ENCODE results near the gene VGLL2.

VGLL2 gene

GRCh38 chr6:117270055-117270842 is 4.9 kb downstream of the VGLL2 start:
- no peak for DNase-seq

GRCh38 chr6:117270843-117271507 is 5.6 kb downstream of the VGLL2 start:
- no peak for DNase-seq

GRCh38 chr6:117272032-117272866 is 6.9 kb downstream of the VGLL2 start:
- no peak for DNase-seq

GRCh38 chr6:117272891-117273290 is 7.5 kb downstream of the VGLL2 start:
- DNase-seq, result no peak

GRCh38 chr6:117275205-117275604 is 9.8 kb downstream of the VGLL2 start:
- no peak for DNase-seq

GRCh38 chr6:117275711-117276110 is 10.4 kb downstream of the VGLL2 start:
- no peak for DNase-seq

GRCh38 chr6:117276778-117277316 is 11.5 kb downstream of the VGLL2 start:
- DNase-seq, result no peak

- DNase-seq, result no peak
Observed at GRCh38 chr6:117280922-117281321, 15.6 kb downstream of the VGLL2 start.

GRCh38 chr6:117288083-117288715 is 22.8 kb downstream of the VGLL2 start:
- no peak for DNase-seq

- no peak for DNase-seq
Observed at GRCh38 chr6:117290173-117290846, 25.0 kb downstream of the VGLL2 start.

GRCh38 chr6:117298941-117299340 is 33.6 kb downstream of the VGLL2 start:
- no peak for DNase-seq

GRCh38 chr6:117303323-117303722 is 38.0 kb downstream of the VGLL2 start:
- DNase-seq, result no peak

- no peak for DNase-seq
Observed at GRCh38 chr6:117304446-117304845, 39.1 kb downstream of the VGLL2 start.

- DNase-seq, result no peak
Observed at GRCh38 chr6:117306227-117306790, 41.0 kb downstream of the VGLL2 start.

GRCh38 chr6:117307655-117308054 is 42.3 kb downstream of the VGLL2 start:
- DNase-seq, result no peak

GRCh38 chr6:117309069-117309468 is 43.7 kb downstream of the VGLL2 start:
- no peak for DNase-seq

GRCh38 chr6:117309611-117310010 is 44.3 kb downstream of the VGLL2 start:
- DNase-seq, result no peak

- DNase-seq, result no peak
Observed at GRCh38 chr6:117311310-117311709, 46.0 kb downstream of the VGLL2 start.

GRCh38 chr6:117311726-117312125 is 46.4 kb downstream of the VGLL2 start:
- DNase-seq, result no peak

GRCh38 chr6:117317261-117317660 is 51.9 kb downstream of the VGLL2 start:
- DNase-seq, result no peak

Data from CD4-positive, alpha-beta T cell treated with Interleukin-21 for 1 hour (primary cell).